ENCODE results near the gene ZNF138. TPM values are rescaled to one million over a fixed set of nuclear protein-coding genes. Genes with fewer than 3 reads are reported as not detected.

ZNF138 gene
- 10 to 100 TPM; 10.1 to 13.5 TPM for total RNA-seq

- Histone ChIP-seq H3K36me3 (no peaks in the 10 kb centered on the region), H3K4me3 (peak within 1 kb of the TSS; percentile 64 to 74), H3K4me1 (replicated peaks) (no peaks in the 10 kb centered on the region), H3K27me3 (replicated peaks; ENCODE audit: insufficient read depth) (no peaks in the 10 kb centered on the region), H3K27ac (peak within 1 kb of the TSS; percentile 80 to 83), H3K9me3 (no peaks in the 10 kb centered on the region)
- TF ChIP-seq POLR2AphosphoS5 (IDR thresholded peaks at IDR 0.05) (peak; percentile 90), POLR2A (IDR thresholded peaks at IDR 0.05) (peak; percentile 51), CTCF (IDR thresholded peaks at IDR 0.05) (peak in 1 of 4 experiments; percentile 24)
- intact Hi-C loops (cut with DNase I) = loop anchor here (2.0 kb wide), 1 partner anchor 212 kb away; the partner anchor contains the start of gene ERV3-1
- DNase-seq (ENCODE audit: low spot score) = peak; percentile 97
- under 1% methylated on average over 32 of the region's 32 CpGs for WGBS
Measured at GRCh38 chr7:64794171-64794844, at the start of gene ZNF138. Gene ZNF138, plus strand, starts transcription at chr7:64794428. Its CDS starts 141 bp downstream, at chr7:64794569.

- TF ChIP-seq POLR2AphosphoS5 (IDR thresholded peaks at IDR 0.05) = peak; percentile 16
- TF ChIP-seq POLR2A (IDR thresholded peaks at IDR 0.05) = no peak
- no peak for TF ChIP-seq CTCF (IDR thresholded peaks at IDR 0.05)
- Histone ChIP-seq H3K27ac (no peak overlapping the region), H3K27me3 (replicated peaks; ENCODE audit: insufficient read depth) (no peaks in the 10 kb centered on the region), H3K36me3 (no peaks in the 10 kb centered on the region), H3K9me3 (no peaks in the 10 kb centered on the region), H3K4me1 (replicated peaks) (no peaks in the 10 kb centered on the region), H3K4me3 (no peak overlapping the region)
- no peak for DNase-seq (ENCODE audit: low spot score)
- intact Hi-C loops (cut with DNase I) = no loop called here
- WGBS = 87% methylated on average over 4 of the region's 4 CpGs
Measured at GRCh38 chr7:64744680-64745079, 49.5 kb upstream of the ZNF138 start.

GRCh38 chr7:64747802-64748201 lies 46.4 kb upstream of the ZNF138 start:
- TF ChIP-seq POLR2A (IDR thresholded peaks at IDR 0.05) (no peak), POLR2AphosphoS5 (IDR thresholded peaks at IDR 0.05) (no peak), CTCF (IDR thresholded peaks at IDR 0.05) (no peak)
- no peak for DNase-seq (ENCODE audit: low spot score)
- intact Hi-C loops (cut with DNase I) = no loop called here
- H3K9me3 ChIP-seq = no peaks in the 10 kb centered on the region
- H3K4me3 ChIP-seq = no peak overlapping the region
- no peaks in the 10 kb centered on the region for H3K36me3 ChIP-seq
- no peaks in the 10 kb centered on the region for H3K4me1 ChIP-seq (replicated peaks)
- H3K27me3 ChIP-seq (replicated peaks; ENCODE audit: insufficient read depth) = no peaks in the 10 kb centered on the region
- H3K27ac ChIP-seq = no peak overlapping the region

- Histone ChIP-seq H3K4me1 (replicated peaks) (no peaks in the 10 kb centered on the region), H3K27me3 (replicated peaks; ENCODE audit: insufficient read depth) (no peaks in the 10 kb centered on the region), H3K36me3 (no peaks in the 10 kb centered on the region), H3K27ac (no peak overlapping the region), H3K4me3 (no peak overlapping the region), H3K9me3 (no peaks in the 10 kb centered on the region)
- no peak for DNase-seq (ENCODE audit: low spot score)
- intact Hi-C loops (cut with DNase I) = no loop called here
- TF ChIP-seq CTCF (IDR thresholded peaks at IDR 0.05) (no peak), POLR2AphosphoS5 (IDR thresholded peaks at IDR 0.05) (no peak), POLR2A (IDR thresholded peaks at IDR 0.05) (no peak)
- 78% methylated on average over 2 of the region's 2 CpGs for WGBS
Measured at GRCh38 chr7:64753032-64753431, 41.2 kb upstream of the ZNF138 start.

GRCh38 chr7:64755865-64756264 lies 38.4 kb upstream of the ZNF138 start:
- H3K9me3 ChIP-seq = no peaks in the 10 kb centered on the region
- no peak overlapping the region for H3K27ac ChIP-seq
- no peak overlapping the region for H3K4me3 ChIP-seq
- no peak for TF ChIP-seq POLR2A (IDR thresholded peaks at IDR 0.05)
- TF ChIP-seq CTCF (IDR thresholded peaks at IDR 0.05) = no peak
- no peak for TF ChIP-seq POLR2AphosphoS5 (IDR thresholded peaks at IDR 0.05)
- no peaks in the 10 kb centered on the region for H3K4me1 ChIP-seq (replicated peaks)
- H3K36me3 ChIP-seq = no peaks in the 10 kb centered on the region
- no peak for DNase-seq (ENCODE audit: low spot score)
- 64% methylated on average over 3 of the region's 3 CpGs for WGBS
- H3K27me3 ChIP-seq (replicated peaks; ENCODE audit: insufficient read depth) = no peaks in the 10 kb centered on the region
- intact Hi-C loops (cut with DNase I) = no loop called here
